Neural progenitor cell (in vitro differentiated cells): ENCODE measurements around the gene IRX2. TPM values are rescaled to one million over a fixed set of nuclear protein-coding genes. Genes with fewer than 3 reads are reported as not detected.

ENCODE experiments used
- DNase-seq: peaks from one replicate; pipeline ENCODE4 v3.0.0-alpha.2; 2016; ENCODE audit warnings: low spot score
- H2AFZ ChIP-seq: fragments of 200-600 bp; sonication (generic); replicated peaks from 2 replicates; pipeline ENCODE4 v1.6.1; 2016; ENCODE audit warnings: antibody characterized with exemption
- H3F3A ChIP-seq: fragments of 200-600 bp; sonication (generic); 2 replicates; pipeline ENCODE4 v1.6.1; 2016; ENCODE audit warnings: antibody characterized with exemption, low read depth
- H3K27ac ChIP-seq: fragments of 200-600 bp; sonication (generic); 2 replicates; pipeline ENCODE4 v1.5.1; 2016; ENCODE audit warnings: mild to moderate bottlenecking
- H3K27me3 ChIP-seq: fragments of 200-600 bp; sonication (generic); 2 replicates; pipeline ENCODE4 v1.6.1; 2016; ENCODE audit warnings: mild to moderate bottlenecking, moderate library complexity
- H3K36me3 ChIP-seq: fragments of 200-600 bp; sonication (generic); 2 replicates; pipeline ENCODE4 v1.5.1; 2016
- H3K4me1 ChIP-seq: fragments of 200-600 bp; sonication (generic); 2 replicates; pipeline ENCODE4 v1.6.1; 2016; ENCODE audit warnings: mixed run types
- H3K4me2 ChIP-seq: fragments of 200-600 bp; sonication (generic); 2 replicates; pipeline ENCODE4 v1.6.1; 2016
- H3K4me3 ChIP-seq: fragments of 200-600 bp; sonication (generic); 2 replicates; pipeline ENCODE4 v1.5.1; 2016
- H3K79me2 ChIP-seq: fragments of 200-600 bp; sonication (generic); 2 replicates; pipeline ENCODE4 v1.6.1; 2016; ENCODE audit warnings: low read depth
- H3K9ac ChIP-seq: fragments of 200-600 bp; sonication (generic); 2 replicates; pipeline ENCODE4 v1.6.1; 2016
- H3K9me3 ChIP-seq: fragments of 200-600 bp; sonication (generic); 2 replicates; pipeline ENCODE4 v1.5.1; 2016; ENCODE audit warnings: low read depth
- H4K20me1 ChIP-seq: fragments of 200-600 bp; sonication (generic); 2 replicates; pipeline ENCODE4 v1.6.1; 2016; ENCODE audit warnings: low read depth
- H3K27ac Mint-ChIP-seq: 3 replicates; pipeline ENCODE4 v1.8.0; 2021; ENCODE audit warnings: mixed read lengths
- H3K27me3 Mint-ChIP-seq: 2 replicates; pipeline ENCODE4 v1.8.0; 2022; ENCODE audit warnings: low read depth, mild to moderate bottlenecking, inconsistent platforms, moderate library complexity, mixed read lengths; ENCODE audit not compliant: insufficient read depth
- H3K36me3 Mint-ChIP-seq: 3 replicates; pipeline ENCODE4 v1.8.0; 2021; ENCODE audit warnings: mixed read lengths
- H3K4me1 Mint-ChIP-seq: 3 replicates; pipeline ENCODE4 v1.8.0; 2021; ENCODE audit warnings: mixed read lengths
- H3K4me3 Mint-ChIP-seq: 3 replicates; pipeline ENCODE4 v1.8.0; 2021; ENCODE audit warnings: mild to moderate bottlenecking, moderate library complexity, mixed read lengths
- H3K9me3 Mint-ChIP-seq: 3 replicates; pipeline ENCODE4 v1.8.0; 2020; ENCODE audit warnings: mixed read lengths
- EZH2 ChIP-seq: fragments of 200-600 bp; sonication (generic); IDR thresholded peaks from 2 replicates; pipeline ENCODE4 v1.6.1; 2017; ENCODE audit warnings: antibody characterized with exemption, mild to moderate bottlenecking, moderate library complexity
- EZH2phosphoT487 ChIP-seq: fragments of 200-600 bp; sonication (generic); IDR thresholded peaks from 2 replicates; pipeline ENCODE4 v1.6.1; 2017; ENCODE audit warnings: antibody characterized with exemption
- total RNA-seq: library from RNA; depleted of rRNA; stranded (reverse); fragments of >200 nt; gene quantifications from 2 replicates; pipeline ENCODE4 v1.2.3, GENCODE V29; 2015; ENCODE audit warnings: low replicate concordance
- TF ChIP-seq, protein P1 (sequence below): fragments of 200-600 bp; sonication (generic); IDR thresholded peaks from 2 replicates; pipeline ENCODE4 v1.5.1; 2017; ENCODE audit warnings: antibody characterized with exemption, mild to moderate bottlenecking

Gene IRX2
- total RNA-seq, 1 donor from 2014 or later: 13.7 TPM

- Histone ChIP-seq H3K36me3 (no peaks in the 10 kb centered on the region), H3K4me1 (no peaks in the 10 kb centered on the region), H4K20me1 (no peaks in the 10 kb centered on the region), H3F3A (no peaks in the 10 kb centered on the region), H2AFZ (no peak overlapping the region), H3K4me3 (no peak overlapping the region), H3K79me2 (no peaks in the 10 kb centered on the region), H3K4me2 (no peak overlapping the region), H3K27ac (no peak overlapping the region), H3K9me3 (no peaks in the 10 kb centered on the region), H3K9ac (no peak overlapping the region), H3K27me3 (no peaks in the 10 kb centered on the region)
- H3K27me3 Mint-ChIP-seq: peaks cover 4% of the 10 kb centered on the region
- H3K4me3 Mint-ChIP-seq: no peak overlapping the region
- peaks cover 4% of the 10 kb centered on the region for H3K9me3 Mint-ChIP-seq
- no peak overlapping the region for H3K27ac Mint-ChIP-seq
- H3K4me1 Mint-ChIP-seq: peaks cover 5% of the 10 kb centered on the region
- no peaks in the 10 kb centered on the region for H3K36me3 Mint-ChIP-seq
- no peak for DNase-seq
- no peak for TF ChIP-seq EZH2phosphoT487
- TF ChIP-seq EZH2: no peak
- TF ChIP-seq, protein P1, sequence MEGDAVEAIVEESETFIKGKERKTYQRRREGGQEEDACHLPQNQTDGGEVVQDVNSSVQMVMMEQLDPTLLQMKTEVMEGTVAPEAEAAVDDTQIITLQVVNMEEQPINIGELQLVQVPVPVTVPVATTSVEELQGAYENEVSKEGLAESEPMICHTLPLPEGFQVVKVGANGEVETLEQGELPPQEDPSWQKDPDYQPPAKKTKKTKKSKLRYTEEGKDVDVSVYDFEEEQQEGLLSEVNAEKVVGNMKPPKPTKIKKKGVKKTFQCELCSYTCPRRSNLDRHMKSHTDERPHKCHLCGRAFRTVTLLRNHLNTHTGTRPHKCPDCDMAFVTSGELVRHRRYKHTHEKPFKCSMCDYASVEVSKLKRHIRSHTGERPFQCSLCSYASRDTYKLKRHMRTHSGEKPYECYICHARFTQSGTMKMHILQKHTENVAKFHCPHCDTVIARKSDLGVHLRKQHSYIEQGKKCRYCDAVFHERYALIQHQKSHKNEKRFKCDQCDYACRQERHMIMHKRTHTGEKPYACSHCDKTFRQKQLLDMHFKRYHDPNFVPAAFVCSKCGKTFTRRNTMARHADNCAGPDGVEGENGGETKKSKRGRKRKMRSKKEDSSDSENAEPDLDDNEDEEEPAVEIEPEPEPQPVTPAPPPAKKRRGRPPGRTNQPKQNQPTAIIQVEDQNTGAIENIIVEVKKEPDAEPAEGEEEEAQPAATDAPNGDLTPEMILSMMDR: no peak
Observed at GRCh38 chr5:2724031-2724581, 27.4 kb downstream of the IRX2 start.

DNA sequence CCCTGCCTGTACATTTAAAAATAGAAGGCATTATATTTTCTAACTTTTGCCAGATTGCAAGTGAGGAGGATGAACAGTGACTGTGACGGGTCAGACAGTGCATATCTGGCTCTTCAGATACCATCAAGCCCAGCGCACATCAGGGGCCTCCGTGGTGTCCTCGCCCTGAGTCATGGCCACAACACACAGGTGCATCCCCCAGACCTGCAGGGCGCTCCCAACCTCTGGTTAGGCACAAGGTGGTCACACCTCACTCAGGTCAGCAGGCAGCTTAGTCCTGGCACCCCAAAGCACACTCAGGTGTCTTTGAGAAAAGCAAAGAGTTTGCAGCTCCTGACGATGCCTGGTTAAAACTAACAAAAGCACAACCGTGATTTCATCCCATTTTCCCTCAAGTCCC, 28.6 kb downstream of the IRX2 start:
- H3K4me3 Mint-ChIP-seq: no peak overlapping the region
- no peak for TF ChIP-seq EZH2phosphoT487
- TF ChIP-seq EZH2: no peak
- TF ChIP-seq, protein P1: no peak
- Histone ChIP-seq H3K9ac (no peak overlapping the region), H3K36me3 (no peaks in the 10 kb centered on the region), H3K9me3 (no peaks in the 10 kb centered on the region), H3K27me3 (no peaks in the 10 kb centered on the region), H3K4me1 (no peaks in the 10 kb centered on the region), H3K79me2 (no peaks in the 10 kb centered on the region), H3F3A (no peaks in the 10 kb centered on the region), H3K4me3 (no peak overlapping the region), H4K20me1 (no peaks in the 10 kb centered on the region), H3K27ac (no peak overlapping the region), H3K4me2 (no peak overlapping the region), H2AFZ (no peak overlapping the region)
- H3K36me3 Mint-ChIP-seq: no peaks in the 10 kb centered on the region
- H3K9me3 Mint-ChIP-seq: peaks cover 4% of the 10 kb centered on the region
- peaks cover 4% of the 10 kb centered on the region for H3K4me1 Mint-ChIP-seq
- no peak for DNase-seq
- peaks cover 4% of the 10 kb centered on the region for H3K27me3 Mint-ChIP-seq
- no peak overlapping the region for H3K27ac Mint-ChIP-seq

GRCh38 chr5:2721385-2722138, 29.9 kb downstream of the IRX2 start:
- H3K4me3 ChIP-seq: no peak overlapping the region
- H3K36me3 ChIP-seq: no peaks in the 10 kb centered on the region
- no peak overlapping the region for H3K9ac ChIP-seq
- Mint-ChIP-seq H3K27ac (no peak overlapping the region), H3K4me1 (no peaks in the 10 kb centered on the region), H3K9me3 (no peaks in the 10 kb centered on the region), H3K36me3 (no peaks in the 10 kb centered on the region), H3K27me3 (peaks cover 2% of the 10 kb centered on the region), H3K4me3 (no peak overlapping the region)
- no peak overlapping the region for H2AFZ ChIP-seq
- H3K9me3 ChIP-seq: no peaks in the 10 kb centered on the region
- no peaks in the 10 kb centered on the region for H3F3A ChIP-seq
- H3K27me3 ChIP-seq: no peaks in the 10 kb centered on the region
- no peaks in the 10 kb centered on the region for H3K79me2 ChIP-seq
- DNase-seq: no peak
- no peak overlapping the region for H3K27ac ChIP-seq
- no peak overlapping the region for H3K4me2 ChIP-seq
- TF ChIP-seq EZH2: no peak
- TF ChIP-seq, protein P1: no peak
- TF ChIP-seq EZH2phosphoT487: no peak
- no peaks in the 10 kb centered on the region for H3K4me1 ChIP-seq
- no peaks in the 10 kb centered on the region for H4K20me1 ChIP-seq
